HG02884 (cell line): Measurements from ENCODE around the gene TCERG1L.
"Not testable (repeated sequence)": the region's sequence is repeated elsewhere in the genome, so short reads cannot be mapped to it uniquely, and the experiment has no call there.

Source experiments
- ATAC-seq: cut with Tn5 transposase; IDR thresholded peaks from one replicate; pipeline ENCODE4 v1.9.1; 2021; ENCODE audit warnings: mild to moderate bottlenecking, moderate library complexity; ENCODE audit not compliant: unreplicated experiment

The TCERG1L gene

DNA sequence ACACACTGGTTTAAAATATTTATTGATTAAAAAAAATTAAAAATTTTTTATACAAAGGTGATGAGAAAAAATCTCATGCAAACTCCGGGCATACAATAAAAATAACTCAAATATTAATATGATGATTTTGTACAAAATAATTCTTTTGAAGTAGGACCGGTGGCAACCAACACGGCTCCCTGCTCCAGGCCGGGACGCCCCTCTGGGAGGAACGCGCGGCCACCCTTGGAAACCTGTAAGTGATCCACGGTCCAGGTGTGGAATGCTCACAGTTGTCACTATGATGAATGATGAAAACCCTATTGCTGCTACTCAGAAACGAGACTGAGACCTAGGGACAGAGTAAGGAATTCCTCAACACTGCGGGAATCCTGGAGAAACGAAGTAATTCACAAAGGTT is 219.1 kb downstream of the TCERG1L start:
- ATAC-seq: no peak

GRCh38 chr10:131091682-131092081 is 219.8 kb downstream of the TCERG1L start:
- ATAC-seq: no peak

DNA sequence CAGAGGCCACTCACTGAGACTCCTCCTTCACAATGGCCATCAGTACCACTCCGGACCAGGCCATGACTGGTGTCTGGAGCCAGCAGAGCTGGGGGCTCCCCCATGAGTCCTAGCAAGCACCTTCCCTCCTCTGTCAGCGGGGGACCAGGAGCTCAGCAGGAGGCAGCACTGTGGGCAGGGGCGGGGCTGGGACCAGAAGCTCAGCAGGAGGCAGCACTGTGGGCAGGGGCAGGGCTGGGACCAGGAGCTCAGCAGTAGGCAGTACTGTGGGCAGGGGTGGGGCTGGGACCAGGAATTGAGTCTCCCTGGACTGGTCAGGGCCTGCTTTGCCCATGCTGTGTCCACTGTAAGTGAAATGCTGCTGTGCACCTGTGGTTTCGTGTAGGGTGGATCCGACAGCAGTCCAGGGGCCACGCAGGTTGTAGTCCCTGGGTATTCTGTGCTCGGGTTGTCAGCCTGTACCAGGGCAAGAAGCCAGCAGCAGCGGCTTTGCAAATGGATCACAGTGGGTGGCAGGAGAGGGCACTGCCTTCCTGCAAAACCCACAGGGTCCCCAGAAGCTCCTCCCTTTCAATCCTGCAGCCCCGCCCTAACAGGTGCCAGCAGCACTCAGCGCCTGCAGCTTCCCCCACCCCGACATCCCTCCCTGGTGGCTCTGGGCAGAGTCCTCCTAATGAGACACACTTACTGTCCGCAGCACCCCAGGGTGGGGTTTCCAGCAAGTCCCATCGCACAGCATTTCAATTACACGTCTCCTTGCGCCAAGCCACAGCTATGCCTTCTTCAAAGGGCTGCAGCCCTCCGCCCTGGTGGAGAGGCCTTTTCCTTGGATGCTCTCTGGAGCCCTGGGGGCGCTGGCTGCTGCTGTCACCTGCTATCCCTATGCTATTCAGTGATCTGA is 220.5 kb downstream of the TCERG1L start:
- ATAC-seq: no peak

DNA sequence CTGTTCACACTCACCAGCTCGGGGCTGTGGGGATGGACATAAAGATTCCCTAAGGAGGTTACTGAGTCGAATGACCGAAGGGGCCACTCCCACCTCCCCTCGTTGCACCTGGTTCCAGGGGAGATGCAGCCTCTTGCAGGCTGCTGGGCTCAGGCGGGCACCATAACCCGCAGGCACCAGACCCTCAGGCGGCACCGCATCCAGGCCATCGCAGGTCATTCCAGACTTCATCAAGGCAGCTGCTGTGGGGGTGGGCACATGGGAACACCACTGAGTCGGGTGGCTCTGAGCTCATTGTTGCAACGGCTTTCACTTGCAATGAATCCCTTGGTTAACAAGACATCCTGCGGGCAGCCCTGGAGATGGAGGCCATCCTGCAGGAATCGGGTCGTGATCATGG is 221.7 kb downstream of the TCERG1L start:
- ATAC-seq: no peak

GRCh38 chr10:131089150-131089549 is 222.4 kb downstream of the TCERG1L start:
- no peak for ATAC-seq

GRCh38 chr10:131088619-131089018 is 222.9 kb downstream of the TCERG1L start:
- ATAC-seq: no peak

- ATAC-seq: no peak
Measured at GRCh38 chr10:131087464-131088215, 223.9 kb downstream of the TCERG1L start.

GRCh38 chr10:131086511-131086910 is 225.0 kb downstream of the TCERG1L start:
- ATAC-seq: no peak

DNA sequence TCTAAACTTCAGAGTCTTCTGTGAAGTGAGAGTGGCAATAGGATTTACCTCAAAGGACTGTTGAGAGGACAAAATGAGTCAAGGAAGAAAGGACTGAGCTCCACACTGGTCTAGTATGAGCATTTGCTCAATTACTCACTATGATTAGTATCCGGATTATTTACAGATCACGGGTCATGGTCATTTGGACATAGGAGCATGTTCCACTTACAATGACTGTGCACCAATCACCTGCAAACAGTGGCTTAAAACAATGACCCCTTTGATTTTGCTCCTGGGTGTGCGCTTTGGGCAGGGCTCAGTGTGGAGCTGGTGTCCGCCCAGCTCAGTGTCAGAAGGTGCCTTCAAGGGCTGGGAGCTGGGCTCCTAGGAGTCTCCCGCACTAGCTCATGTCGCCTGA is 225.4 kb downstream of the TCERG1L start:
- ATAC-seq: no peak

GRCh38 chr10:131085091-131085860 is 226.2 kb downstream of the TCERG1L start:
- ATAC-seq: no peak

DNA sequence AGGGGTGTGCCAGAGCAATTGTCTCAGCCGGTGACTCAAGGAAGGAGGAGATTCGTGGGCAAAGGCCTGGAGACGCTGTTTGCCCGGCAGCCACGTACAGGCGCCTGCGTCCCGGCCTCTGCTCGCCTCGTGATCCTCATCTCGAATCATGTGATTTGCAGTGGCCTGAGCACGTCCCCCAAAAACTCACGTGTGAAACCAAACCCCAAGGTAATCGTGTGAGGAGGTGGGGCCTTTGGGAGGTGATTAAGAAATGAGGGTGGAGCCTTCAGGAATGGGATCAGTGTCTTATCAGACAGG is 226.8 kb downstream of the TCERG1L start:
- no peak for ATAC-seq

GRCh38 chr10:131083915-131084790 is 227.4 kb downstream of the TCERG1L start:
- no peak for ATAC-seq

GRCh38 chr10:131082991-131083481 is 228.5 kb downstream of the TCERG1L start:
- ATAC-seq: no peak

- ATAC-seq: no peak
Measured at GRCh38 chr10:131082201-131082850, 229.2 kb downstream of the TCERG1L start.

GRCh38 chr10:131081786-131082185 is 229.7 kb downstream of the TCERG1L start:
- no peak for ATAC-seq

- no peak for ATAC-seq
Measured at GRCh38 chr10:131081376-131081775, 230.1 kb downstream of the TCERG1L start.

DNA sequence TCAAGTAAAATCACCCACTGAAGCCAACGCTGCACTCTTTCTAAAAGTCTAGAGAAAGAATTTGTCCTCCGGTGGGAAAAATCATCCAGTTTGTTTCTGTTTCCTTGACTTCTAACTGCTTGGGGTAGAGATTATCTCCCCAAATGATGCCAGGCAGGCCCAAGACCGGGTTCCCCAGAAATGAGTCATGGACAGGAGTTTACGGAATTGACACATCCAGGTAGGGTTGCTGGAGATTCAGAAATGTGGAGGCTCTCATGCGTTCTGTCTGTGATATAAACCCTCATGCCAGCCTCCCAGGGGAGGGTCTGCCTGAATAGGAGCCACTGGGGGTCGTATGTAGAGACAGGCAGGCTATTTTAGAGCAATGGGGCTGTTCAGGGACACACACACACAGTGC is 230.9 kb downstream of the TCERG1L start:
- ATAC-seq: no peak

- ATAC-seq: no peak
Measured at GRCh38 chr10:131079314-131079713, 232.2 kb downstream of the TCERG1L start.

GRCh38 chr10:131078882-131079280 is 232.6 kb downstream of the TCERG1L start:
- ATAC-seq: not testable (repeated sequence)
